ENCODE results near the gene LZIC. TPM values are rescaled to one million over a fixed set of nuclear protein-coding genes. Genes with fewer than 3 reads are reported as not detected.

The LZIC gene
- total RNA-seq, 2 donors from 2014 or later, result 27.7 to 40.0 TPM

DNA sequence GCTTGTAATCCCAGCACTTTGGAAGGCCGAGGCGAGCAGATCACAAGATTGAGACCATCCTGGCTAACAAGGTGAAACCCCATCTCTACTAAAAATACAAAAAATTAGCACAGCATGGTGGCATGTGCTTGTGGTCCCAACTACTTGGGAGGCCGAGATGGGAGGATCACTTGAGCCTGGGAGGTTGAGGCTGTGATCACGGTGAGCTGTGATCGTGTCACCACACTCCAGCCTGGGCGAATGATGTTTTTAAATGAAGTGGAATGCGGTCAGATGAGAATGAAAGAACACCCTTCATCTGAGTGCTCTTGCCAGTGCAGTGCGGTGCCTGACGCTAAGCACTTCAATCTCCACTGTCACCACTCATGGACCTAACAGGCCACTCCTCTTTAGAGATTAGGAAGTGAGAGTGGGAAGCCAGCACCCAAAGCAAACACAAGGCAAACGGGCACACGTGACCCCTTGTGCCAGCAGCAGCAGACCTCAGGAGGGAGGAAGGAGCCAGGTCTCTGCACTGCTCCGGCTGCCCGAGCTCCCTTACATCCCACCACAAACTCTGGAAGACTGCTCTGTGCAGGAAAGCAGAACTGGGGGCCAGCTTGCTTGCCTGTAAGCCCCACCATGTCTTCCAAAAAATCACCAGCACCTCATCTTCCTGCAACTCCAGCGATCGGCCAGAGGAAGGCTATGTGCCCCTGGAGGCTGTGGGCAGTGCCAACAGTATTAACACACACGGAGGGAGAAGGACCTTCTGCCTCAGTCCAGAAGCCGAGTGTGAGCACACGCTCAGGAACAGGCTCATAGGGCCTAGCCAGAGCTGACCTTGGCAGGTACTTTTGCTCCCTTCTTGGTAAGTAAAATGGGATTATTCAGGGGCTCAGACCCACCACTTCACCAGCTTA is 42.8 kb downstream of the LZIC start:
- TF ChIP-seq CTCF (conservative IDR thresholded peaks at IDR 0.05), result no peak
- no peak for DNase-seq
- 93 to 94% methylated on average over 12 to 18 of the region's 18 CpGs for WGBS, 2 experiments (ENCODE audit: insufficient coverage in 1 of 2, insufficient read length in 1 of 2)
- no peaks in the 10 kb centered on the region for H3K9me3 Mint-ChIP-seq
- peaks cover 6% of the 10 kb centered on the region for H3K36me3 Mint-ChIP-seq (ENCODE audit: low read depth)
- no peaks in the 10 kb centered on the region for H3K27me3 Mint-ChIP-seq (ENCODE audit: insufficient read depth)
- H3K4me3 ChIP-seq (ENCODE audit: low read length), result no peak overlapping the region
- no peak overlapping the region for H3K27ac ChIP-seq (ENCODE audit: low read depth, low read length)
- H3K27ac Mint-ChIP-seq, result peak overlapping the region; percentile 35
- peaks cover 21% of the 10 kb centered on the region for H3K4me1 Mint-ChIP-seq
- no peaks in the 10 kb centered on the region for H3K9me3 ChIP-seq (ENCODE audit: control insufficient read depth, low read length)
- H3K27me3 ChIP-seq (ENCODE audit: control insufficient read depth, insufficient read depth, low read length, poor library complexity, severe bottlenecking), result no peaks in the 10 kb centered on the region
- H3K36me3 ChIP-seq (ENCODE audit: control insufficient read depth, insufficient read depth, low read length), result no peaks in the 10 kb centered on the region
- peaks cover 5% of the 10 kb centered on the region for H3K4me1 ChIP-seq (ENCODE audit: control insufficient read depth, insufficient read depth, low read length)
- no peak overlapping the region for H3K9ac ChIP-seq (ENCODE audit: extremely low read depth, low read length, poor library complexity, severe bottlenecking)
- H3K4me3 Mint-ChIP-seq, result no peak overlapping the region

DNA sequence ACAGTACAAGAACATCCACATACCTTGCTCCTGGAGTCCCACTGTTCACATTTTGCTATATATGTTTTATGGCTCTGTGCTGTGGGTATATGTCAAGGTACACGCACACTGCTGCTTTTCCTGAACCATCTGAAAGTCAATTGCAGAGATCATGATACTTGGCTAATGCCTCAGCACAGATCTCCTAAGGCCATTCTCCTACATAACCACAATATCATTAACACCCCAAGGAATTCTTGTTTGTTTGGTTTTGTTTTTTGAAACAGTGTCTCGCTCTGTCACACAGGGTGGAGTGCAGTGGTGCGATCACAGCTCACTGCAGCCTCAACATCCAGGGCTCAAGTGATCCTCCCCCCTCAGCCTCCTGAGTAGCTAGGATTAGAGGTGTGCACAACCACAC is 49.1 kb downstream of the LZIC start:
- Histone ChIP-seq H3K27ac (ENCODE audit: low read depth, low read length) (no peak overlapping the region), H3K27me3 (ENCODE audit: control insufficient read depth, insufficient read depth, low read length, poor library complexity, severe bottlenecking) (no peaks in the 10 kb centered on the region), H3K4me1 (ENCODE audit: control insufficient read depth, insufficient read depth, low read length) (peaks cover 7% of the 10 kb centered on the region), H3K9ac (ENCODE audit: extremely low read depth, low read length, poor library complexity, severe bottlenecking) (no peak overlapping the region), H3K4me3 (ENCODE audit: low read length) (no peak overlapping the region), H3K9me3 (ENCODE audit: control insufficient read depth, low read length) (no peaks in the 10 kb centered on the region), H3K36me3 (ENCODE audit: control insufficient read depth, insufficient read depth, low read length) (no peaks in the 10 kb centered on the region)
- TF ChIP-seq CTCF (conservative IDR thresholded peaks at IDR 0.05), result no peak
- H3K27me3 Mint-ChIP-seq (ENCODE audit: insufficient read depth), result no peaks in the 10 kb centered on the region
- no peaks in the 10 kb centered on the region for H3K9me3 Mint-ChIP-seq
- H3K4me3 Mint-ChIP-seq, result no peak overlapping the region
- H3K27ac Mint-ChIP-seq, result no peak overlapping the region
- DNase-seq, result no peak
- H3K4me1 Mint-ChIP-seq, result peaks cover 34% of the 10 kb centered on the region
- H3K36me3 Mint-ChIP-seq (ENCODE audit: low read depth), result peaks cover 7% of the 10 kb centered on the region
- WGBS, 2 experiments (ENCODE audit: insufficient coverage in 1 of 2, insufficient read length in 1 of 2), result 95% methylated on average over 3 of the region's 3 CpGs; no CpG with 5 or more reads in 1 of the 2 experiments

GRCh38 chr1:9892563-9893528 is 50.3 kb downstream of the LZIC start:
- H3K27me3 Mint-ChIP-seq (ENCODE audit: insufficient read depth), result no peaks in the 10 kb centered on the region
- Histone ChIP-seq H3K27me3 (ENCODE audit: control insufficient read depth, insufficient read depth, low read length, poor library complexity, severe bottlenecking) (no peaks in the 10 kb centered on the region), H3K9me3 (ENCODE audit: control insufficient read depth, low read length) (no peaks in the 10 kb centered on the region), H3K36me3 (ENCODE audit: control insufficient read depth, insufficient read depth, low read length) (no peaks in the 10 kb centered on the region), H3K9ac (ENCODE audit: extremely low read depth, low read length, poor library complexity, severe bottlenecking) (no peak overlapping the region), H3K4me1 (ENCODE audit: control insufficient read depth, insufficient read depth, low read length) (peaks cover 7% of the 10 kb centered on the region), H3K27ac (ENCODE audit: low read depth, low read length) (no peak overlapping the region), H3K4me3 (ENCODE audit: low read length) (no peak overlapping the region)
- H3K4me3 Mint-ChIP-seq, result no peak overlapping the region
- no peak for TF ChIP-seq CTCF (conservative IDR thresholded peaks at IDR 0.05)
- no peaks in the 10 kb centered on the region for H3K9me3 Mint-ChIP-seq
- peak overlapping the region; percentile 29 for H3K27ac Mint-ChIP-seq
- DNase-seq, result no peak
- peaks cover 34% of the 10 kb centered on the region for H3K4me1 Mint-ChIP-seq
- WGBS, 2 experiments (ENCODE audit: insufficient coverage in 1 of 2, insufficient read length in 1 of 2), result 84 to 94% methylated on average over 9 to 14 of the region's 14 CpGs
- H3K36me3 Mint-ChIP-seq (ENCODE audit: low read depth), result peaks cover 7% of the 10 kb centered on the region

Data from endodermal cell (in vitro differentiated cells).